Stimulated activated CD4-positive, alpha-beta T cell treated with anti-CD3 and anti-CD28 coated beads, Interleukin-15, amount 100 ng/mL, for 24 hours (primary cell): Measurements from ENCODE around the gene EEA1.

Source experiments
- DNase-seq: peaks from one replicate; pipeline ENCODE4 v3.0.0-alpha.2; 2020

The EEA1 gene

GRCh38 chr12:92740411-92740810 lies 188.7 kb downstream of the EEA1 start:
- no peak for DNase-seq

GRCh38 chr12:92739113-92739512 lies 190.0 kb downstream of the EEA1 start:
- no peak for DNase-seq

DNA sequence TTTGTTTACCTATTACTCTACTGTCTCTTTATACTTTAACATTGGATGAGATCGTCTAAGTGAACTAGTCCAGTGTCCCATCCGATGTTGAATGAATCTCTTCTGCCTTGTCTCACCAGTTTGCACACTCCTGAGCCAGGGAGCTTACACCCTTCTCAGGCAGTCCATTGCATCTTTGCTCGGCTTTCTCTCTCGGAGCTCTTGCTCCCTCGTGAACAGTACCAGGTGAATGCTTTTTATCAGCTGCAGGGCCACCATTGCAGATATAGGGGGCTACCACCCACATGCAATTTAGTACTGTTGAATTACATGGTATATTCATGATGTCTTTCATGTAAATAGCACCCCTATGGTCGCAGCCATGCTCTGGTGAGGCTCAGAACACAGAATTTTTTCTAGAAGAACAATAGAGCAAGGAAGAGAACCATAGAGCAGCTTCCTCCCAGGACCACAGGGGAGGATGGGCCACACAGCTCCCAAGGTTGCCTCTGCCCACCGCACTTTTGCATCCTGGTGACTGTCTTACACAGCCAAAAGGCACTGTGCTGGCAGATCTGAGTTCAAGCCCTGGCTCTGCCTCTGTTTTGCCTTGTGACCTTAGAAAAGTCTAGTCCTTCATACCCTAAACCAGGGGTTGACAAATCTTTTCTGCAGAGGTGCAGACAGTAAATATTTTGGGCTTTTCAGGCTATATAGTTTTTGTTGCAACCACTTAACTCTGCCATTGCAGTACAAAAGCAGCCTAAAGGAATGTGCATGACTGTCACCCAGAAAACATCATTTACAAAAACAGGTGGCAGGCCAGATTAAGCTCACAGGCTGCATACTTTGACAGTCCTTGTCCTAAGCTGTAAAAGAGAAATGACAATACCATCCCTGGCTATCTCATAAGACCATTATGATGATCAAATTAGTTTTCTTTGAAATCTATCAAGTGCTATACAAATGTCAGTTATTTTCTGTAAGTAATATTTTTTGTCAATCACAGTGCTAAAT lies 190.9 kb downstream of the EEA1 start:
- DNase-seq: no peak

DNA sequence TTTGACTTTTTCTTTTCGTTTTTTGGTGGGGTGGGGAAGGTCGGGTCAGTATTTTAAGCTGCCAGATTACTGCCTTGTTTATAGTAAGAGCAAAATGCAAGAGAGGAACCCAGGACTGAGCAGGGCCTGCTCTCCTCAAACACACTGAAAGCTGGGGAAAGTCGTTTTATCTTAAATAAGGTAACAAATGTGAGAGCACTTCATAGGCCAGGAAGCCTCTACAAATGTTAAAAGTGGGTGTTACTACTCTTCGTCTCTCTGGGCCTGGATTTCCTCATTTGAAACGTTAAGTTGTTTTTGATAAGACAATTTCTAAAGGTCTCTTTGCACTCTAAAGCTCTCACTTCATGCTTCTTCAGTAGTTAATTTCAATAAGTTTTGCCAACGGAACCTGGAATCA lies 192.5 kb downstream of the EEA1 start:
- DNase-seq: no peak

DNA sequence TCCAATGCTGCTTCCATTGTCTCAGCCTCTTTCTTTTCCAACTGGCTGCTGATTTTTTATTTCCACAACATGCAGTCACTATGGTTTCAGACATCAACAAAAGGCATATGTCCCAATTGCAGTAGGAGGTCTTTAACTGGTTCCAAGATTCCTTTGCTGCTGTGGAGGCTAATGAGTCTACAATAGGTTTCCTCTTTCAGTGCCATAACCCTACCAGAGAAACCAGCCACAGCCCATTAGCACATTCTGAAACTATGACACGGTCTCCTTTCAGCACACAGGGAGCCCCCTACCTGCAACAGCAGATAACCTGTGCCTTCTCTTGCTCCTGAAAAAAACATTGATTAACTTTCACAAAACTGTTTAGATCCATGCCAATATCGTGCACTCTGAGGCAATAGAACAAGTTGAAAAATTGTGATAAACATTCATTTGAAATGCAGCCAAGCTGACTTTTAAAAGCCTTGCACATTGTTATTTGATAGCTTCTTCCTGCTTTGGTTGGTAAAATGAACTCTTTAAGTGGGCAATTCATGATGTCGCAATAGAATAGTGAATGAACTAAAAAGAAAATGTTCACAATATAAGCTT lies 193.9 kb downstream of the EEA1 start:
- DNase-seq: no peak

DNA sequence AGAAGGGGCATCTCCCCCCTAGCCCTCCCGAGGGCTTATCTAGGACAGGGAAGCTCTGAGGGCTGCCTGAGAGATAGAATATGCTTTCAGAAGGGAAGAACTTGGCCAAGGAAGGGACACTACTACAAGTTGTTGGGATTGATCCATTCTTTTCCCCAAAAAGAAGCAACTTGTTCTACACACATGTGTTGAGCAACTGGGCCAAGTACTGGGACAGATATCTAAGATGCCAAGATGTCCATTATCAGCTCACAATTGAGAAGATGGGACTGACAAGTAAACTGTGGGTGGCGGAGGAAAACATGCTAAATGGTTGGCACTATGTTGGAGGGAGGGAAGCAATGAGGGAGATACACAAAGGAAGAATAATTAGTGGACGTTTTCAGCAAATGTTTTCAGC lies 195.4 kb downstream of the EEA1 start:
- DNase-seq: no peak

DNA sequence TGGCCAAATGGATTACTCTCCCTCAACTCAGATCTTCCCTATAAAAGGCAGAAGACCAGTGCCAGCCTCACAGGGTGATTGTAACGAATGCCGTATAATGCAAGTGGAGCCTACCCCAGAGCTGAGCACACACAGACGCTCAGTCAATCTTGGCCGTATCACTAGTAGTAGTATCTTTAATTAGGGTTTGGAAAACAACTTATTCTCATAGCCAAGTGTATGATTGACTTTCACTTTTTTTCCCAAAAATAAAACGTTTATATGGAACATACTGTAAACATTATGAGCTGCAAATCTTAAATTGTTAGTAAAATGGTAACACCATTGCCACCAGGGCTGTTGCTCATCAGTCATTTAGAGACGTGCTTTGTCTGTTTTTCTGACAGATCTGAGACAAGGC lies 195.9 kb downstream of the EEA1 start:
- no peak for DNase-seq

DNA sequence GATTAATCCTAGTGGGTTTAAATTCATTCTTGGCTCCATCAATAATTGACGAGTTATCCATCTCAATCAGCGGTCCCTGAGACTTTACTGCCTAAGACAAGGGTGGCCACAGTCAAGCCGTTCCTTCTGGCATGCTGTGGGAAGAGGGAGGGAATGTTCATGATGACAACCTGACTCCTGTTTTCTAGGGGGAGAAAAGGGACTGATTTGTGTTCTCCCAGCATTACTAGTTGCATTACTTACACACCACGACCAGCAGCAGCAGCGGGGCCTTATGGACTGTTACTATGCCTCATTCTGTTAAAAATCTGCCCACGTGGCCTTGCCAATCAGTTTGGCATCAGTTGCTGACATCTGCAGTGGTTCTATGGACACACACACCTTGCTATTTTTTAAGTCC lies 196.4 kb downstream of the EEA1 start:
- no peak for DNase-seq

DNA sequence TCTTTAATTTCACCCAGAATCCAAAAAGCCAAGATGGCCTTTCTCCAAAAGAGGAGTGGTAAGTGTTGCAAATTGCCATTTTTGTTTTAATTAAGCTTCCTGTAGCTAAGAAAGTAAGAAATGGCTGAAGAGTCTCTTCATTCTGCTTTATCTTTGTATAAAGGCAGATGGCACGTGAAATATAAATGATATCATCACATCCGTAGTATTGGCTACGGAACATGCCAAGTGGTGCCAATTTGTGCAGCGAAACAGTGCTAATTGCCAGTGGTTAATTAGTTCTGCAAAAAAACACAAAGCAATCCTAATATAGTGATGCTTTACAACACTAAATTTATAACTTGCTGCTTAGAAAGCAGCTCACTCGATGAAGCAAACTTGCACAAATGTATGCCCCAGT lies 196.9 kb downstream of the EEA1 start:
- DNase-seq: no peak

DNA sequence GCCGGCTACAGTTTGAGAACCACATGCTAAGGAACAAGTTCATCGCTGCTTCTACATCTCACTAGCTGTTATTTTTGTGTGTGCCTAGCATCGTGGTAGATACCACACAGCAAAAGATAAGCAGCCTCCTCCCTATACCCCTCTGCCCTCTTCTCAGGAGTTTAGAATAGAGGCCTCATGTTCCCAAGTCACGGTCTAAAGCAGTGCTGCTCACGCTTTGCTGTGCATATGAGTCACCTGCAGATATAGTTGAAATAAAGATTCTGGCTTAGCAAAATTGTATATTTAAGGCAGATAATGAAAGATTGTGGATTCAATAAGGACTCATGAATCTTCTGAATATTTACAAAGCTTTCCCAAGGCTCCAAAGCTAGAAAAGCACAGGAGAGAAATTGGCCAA lies 198.3 kb downstream of the EEA1 start:
- no peak for DNase-seq

- DNase-seq: no peak
These were observed 199.3 kb downstream of the EEA1 start for GRCh38 chr12:92729773-92730305.

DNA sequence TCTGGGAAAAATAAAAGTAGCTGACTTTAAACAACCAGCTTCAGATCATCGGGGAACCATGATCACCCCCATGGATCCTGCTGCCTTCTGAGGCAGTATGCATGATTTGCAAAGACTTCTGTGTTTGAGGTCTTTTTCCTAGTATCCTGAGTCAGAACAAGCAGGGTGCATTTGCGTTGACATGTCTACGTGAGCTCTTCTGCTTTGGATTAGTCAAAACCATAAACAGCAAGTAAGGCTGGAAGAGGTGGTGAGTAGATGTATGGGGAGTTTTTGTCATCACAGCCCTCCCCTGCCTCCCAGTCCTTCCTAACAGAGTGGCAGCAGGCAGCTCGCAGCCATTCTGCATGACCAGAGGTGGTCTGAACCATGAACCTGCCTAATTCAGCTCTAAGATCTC lies 202.2 kb downstream of the EEA1 start:
- DNase-seq: no peak

GRCh38 chr12:92722897-92723296 lies 206.2 kb downstream of the EEA1 start:
- no peak for DNase-seq

DNA sequence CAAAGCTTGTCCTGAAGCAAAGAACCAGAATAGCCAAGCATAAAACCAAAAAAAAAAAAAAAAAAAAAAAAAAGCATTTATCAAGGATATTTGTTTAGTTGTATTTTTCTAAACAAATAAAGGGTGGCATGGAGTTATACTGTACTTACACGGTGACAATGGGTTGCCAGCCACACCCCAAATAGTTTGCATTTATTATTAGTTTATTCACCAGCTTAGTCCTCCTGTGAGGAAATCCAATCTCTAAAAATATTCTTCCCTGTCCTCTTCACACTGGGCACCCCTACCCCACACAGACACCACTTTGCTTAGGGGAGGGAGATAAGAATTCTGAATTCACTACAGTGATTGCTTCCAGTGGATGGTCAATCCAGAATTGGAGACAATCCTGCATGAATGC lies 207.4 kb downstream of the EEA1 start:
- no peak for DNase-seq

DNA sequence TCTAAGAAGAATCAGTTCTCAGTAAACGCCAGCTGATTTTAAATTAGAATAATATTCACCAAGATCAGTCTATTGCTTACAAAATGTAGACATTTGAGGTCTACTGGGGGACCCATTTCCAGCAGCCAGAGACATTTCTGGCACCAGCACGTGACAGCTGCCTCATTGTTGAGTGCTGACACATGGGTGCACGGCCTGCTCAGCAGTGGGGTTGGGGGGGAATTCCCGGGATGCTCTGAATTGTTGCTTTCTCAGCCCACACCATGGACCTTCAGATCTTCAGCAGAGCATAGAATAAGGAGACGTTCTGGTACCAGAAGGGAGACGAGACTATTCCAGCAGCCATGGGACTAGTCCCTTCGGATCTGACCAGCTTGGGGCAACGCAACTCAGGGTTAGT lies 208.0 kb downstream of the EEA1 start:
- DNase-seq: no peak
